Measurements from ENCODE around the gene ZNF134.
A peak's percentile ranks its signal among the peaks of the same experiment; 100 is the strongest.

The ZNF134 gene

DNA sequence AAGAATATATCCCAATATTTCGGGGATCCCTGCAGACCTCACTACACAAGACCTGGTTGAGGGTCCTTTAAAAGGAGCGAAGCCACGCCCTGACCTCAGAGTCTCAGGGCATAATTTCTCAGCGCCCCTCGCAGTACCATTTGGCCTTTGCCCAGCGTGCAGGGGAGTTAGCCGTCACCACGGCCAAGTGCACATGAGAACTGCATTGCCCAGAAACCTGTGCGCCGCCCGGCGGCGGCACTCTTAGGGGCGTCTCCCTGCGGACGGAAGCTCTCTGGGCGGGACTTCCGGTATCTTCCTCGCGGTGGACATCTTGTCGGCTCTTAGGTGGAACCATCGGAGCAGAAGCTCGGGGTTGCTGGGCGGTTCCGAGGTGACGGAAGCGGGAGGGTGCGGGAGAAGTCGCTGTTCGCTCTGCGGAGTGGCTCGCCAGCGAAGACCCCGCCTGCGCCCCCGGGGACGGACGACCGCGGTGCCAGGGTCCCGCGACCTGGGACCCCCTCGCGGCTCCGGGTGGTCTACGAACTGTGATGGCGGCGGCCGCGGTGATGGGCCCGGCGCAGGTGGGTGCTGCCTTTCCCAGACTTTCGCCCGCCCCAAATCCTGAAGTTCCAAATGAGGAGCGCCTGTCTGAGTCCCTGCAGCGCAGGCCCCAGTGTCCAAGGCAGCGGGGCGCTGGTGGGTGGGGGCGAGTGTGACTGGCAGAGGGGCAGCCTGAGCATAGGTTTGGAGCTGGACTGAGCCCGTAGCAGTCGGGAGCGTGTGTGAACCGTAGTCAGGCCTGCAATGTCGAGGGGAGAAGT is at the start of gene ZNF134:
TSS of gene ZNF134 (plus strand) at position 302 of the 803 bp plus-strand sequence. CDS start 5,227 bp downstream, outside the sequence.
- peak; percentile 92 to 94 for DNase-seq

- no peak for DNase-seq
Measured at GRCh38 chr19:57566396-57567265, 47.4 kb upstream of the ZNF134 start.

GRCh38 chr19:57570707-57571106 is 43.3 kb upstream of the ZNF134 start:
- no peak for DNase-seq

GRCh38 chr19:57572415-57572947 is 41.6 kb upstream of the ZNF134 start:
- no peak for DNase-seq

- DNase-seq: no peak
Measured at GRCh38 chr19:57576661-57577060, 37.4 kb upstream of the ZNF134 start.

DNA sequence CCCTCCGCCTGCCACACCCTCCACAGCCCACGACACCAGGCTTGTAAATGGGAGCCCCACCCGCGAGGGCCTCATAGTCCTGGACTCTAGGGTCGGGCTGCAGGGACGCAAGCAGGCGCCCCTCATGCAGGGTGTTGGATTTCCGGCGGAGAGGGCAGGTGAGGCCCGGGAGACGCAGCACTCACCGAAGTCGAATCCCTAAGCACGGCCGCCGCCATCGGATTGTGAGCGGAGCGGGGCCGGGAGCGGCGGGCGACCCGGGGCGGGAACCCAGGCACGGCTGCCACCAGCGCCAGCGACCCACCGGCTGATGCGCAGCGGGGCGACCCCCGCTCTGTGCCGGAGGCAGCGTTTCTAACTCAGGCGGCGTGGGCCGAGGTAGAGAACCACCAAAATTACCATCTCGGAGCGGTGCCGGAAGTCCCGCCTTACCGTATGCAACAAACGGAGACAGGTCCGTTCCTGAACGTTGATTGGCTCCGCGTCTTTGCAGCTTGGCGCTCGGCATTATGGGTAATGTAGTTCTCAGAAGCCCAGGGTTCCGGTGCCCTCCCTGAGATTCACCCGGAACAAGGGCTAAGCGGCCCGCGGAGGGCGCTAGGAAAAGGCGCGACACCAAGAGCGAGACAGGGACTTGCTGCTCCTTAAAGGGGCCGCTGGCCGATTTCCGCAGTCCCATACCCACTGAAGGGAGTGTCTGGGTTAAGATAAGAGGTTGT is 35.4 kb upstream of the ZNF134 start, which contains the start of gene ZNF416:
TSS of gene ZNF416 (minus strand) at position 425 of the 719 bp plus-strand sequence. CDS start at position 218, 207 bp downstream.
- peak; percentile 99 for DNase-seq

- no peak for DNase-seq
Measured at GRCh38 chr19:57583104-57583520, 30.9 kb upstream of the ZNF134 start.

DNA sequence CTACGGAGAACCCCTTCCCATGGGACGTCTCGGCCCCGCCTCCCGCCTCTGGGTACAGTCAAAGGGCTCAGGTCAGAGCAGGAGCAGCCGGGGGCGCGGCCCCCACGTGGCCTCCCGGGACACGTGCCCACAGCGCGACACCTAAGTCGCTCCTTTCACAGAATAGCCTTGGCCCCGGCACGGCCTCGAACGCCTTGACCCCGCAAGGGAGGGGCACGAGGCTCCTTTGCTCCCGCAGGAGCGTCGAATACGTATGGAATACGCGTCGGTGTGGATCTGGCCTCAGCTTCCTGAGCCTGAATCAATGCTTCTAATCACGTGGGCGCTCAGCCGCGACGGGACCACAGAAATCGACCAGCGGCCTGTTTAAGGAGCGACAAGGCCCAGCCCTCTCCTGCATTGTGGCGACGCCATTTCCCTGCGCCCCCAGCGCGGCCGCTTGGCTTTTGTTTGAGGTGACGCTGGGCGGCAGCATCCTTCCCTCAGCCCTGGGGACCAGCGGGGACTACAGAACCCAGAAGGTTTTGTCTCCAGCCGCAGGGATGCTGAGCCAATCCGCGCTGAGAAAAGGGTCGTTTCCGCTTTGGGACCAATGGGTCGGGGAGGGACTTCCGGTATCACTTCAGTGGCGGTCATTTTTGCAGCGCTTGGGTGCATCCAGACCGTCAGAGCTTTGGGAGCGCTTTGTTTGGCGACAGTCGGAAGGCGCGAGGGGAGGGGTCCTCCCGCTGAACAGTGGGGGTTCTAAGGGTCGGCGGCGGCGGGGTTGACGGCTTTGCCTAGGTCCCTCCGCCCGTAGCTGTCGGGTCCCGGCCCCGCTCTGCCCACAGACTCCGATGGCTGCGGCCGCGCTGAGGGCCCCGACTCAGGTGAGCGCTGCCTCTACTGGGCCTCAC is 30.3 kb upstream of the ZNF134 start, which contains the start of gene ZIK1:
TSS of gene ZIK1 (plus strand) at position 625 of the 896 bp plus-strand sequence. CDS start at position 837, 212 bp downstream.
- DNase-seq: peak; percentile 93 to 95

DNA sequence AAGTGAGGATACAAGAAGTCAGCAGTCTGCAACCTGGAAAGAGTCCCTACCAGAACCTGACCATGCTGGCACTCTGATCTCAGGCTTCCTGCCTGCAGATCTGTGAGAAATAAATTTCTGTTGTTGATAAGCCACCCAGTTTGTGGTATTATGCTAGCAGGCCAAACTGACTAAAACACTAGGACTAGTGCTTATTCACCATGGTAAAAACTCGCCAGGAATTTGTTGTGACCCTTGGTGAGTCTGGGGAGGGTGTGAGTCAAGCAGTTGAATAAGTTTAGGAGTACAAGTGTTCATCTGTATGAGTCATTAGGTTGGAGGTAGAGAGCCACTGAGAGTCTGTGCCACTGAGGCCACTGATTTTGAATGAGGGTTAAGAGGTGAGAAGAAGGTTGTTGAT is 26.5 kb upstream of the ZNF134 start:
- DNase-seq: no peak

- no peak for DNase-seq
Measured at GRCh38 chr19:57599377-57599760, 14.7 kb upstream of the ZNF134 start.

DNA sequence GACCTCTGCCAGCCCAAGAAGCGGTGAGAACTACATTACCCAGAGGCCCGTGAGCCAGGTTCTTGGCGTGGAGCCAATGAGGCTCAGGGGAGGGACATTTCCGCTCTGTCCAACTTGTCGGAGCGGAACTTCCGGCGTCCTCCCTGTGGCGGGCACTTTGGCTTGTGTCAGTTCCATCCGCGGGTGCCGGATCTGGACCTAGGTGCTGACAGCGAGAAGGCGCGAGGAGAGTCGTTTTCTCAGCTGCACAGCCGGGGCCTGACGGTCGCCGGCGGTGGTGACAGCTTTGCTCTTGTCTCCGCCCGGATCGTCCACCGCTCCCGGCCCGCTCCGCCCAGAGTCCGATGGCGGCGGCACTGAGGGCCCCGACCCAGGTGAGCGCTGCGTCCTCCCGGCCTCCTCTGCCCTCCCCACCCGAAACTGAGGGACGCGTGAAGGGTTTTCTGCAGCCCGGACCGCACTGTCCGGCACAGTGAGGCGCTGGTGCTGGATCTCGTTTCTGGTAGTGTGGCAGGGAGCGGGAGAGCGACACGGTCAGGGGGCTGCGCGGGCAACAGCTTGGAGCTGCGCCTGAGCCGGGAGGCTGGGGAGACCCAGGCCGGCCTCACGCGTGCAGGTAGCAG is 14.2 kb upstream of the ZNF134 start, which contains the start of gene ZNF530:
TSS of gene ZNF530 (plus strand) at position 125 of the 623 bp plus-strand sequence. CDS start 4,461 bp downstream, outside the sequence.
- peak; percentile 89 for DNase-seq

DNA sequence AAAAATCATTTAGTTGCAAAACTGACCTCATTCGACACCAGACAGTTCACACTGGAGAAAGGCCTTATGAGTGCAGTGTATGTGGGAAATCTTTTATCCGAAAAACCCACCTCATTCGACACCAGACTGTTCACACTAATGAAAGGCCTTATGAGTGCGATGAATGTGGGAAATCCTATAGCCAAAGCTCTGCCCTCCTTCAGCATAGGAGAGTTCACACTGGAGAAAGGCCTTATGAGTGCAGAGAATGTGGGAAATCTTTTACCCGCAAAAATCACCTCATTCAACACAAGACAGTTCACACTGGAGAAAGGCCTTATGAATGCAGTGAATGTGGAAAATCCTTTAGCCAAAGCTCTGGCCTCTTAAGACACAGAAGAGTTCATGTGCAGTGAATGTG is 7.1 kb upstream of the ZNF134 start:
- DNase-seq: no peak

- DNase-seq: no peak
Measured at GRCh38 chr19:57611113-57611512, 2.9 kb upstream of the ZNF134 start.

GRCh38 chr19:57615346-57615745 is 1.3 kb downstream of the ZNF134 start:
- no peak for DNase-seq

GRCh38 chr19:57620673-57621348 is 6.8 kb downstream of the ZNF134 start:
- DNase-seq: no peak

DNA sequence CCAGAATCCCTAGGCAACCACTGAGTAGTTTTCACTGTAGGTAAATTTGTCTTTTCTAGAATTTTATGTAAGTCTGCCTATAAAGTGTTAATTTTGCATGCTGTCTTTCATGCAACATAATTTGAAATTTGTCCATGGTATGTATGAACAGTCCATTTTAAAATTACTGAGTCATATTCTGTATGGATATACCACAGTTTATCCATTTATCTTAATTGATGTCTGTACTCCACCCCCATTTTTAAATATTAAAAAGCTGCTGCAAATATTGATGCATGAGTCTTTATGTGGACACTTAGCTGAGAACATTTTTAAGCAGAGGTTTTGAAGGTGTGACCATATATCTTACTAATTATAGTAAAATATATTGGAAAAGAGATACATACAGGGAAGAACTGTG is 9.0 kb downstream of the ZNF134 start:
- DNase-seq: no peak

GRCh38 chr19:57632987-57633831 is 19.2 kb downstream of the ZNF134 start, which contains the start of gene ZNF211:
Gene ZNF211 (plus strand): TSS chr19:57633168. CDS start chr19:57633347, 179 bp downstream.
- peak; percentile 91 to 93 for DNase-seq

- DNase-seq: no peak
Measured at GRCh38 chr19:57633832-57634131, 19.7 kb downstream of the ZNF134 start.

GRCh38 chr19:57637379-57637778 is 23.3 kb downstream of the ZNF134 start:
- DNase-seq: no peak
